Esophagus muscularis mucosa (tissue), 4 donors: ENCODE measurements around the gene PITPNM3. TPM values are rescaled to one million over a fixed set of nuclear protein-coding genes. Genes with fewer than 3 reads are reported as not detected.

Source experiments
- DNase-seq: peaks from one replicate; pipeline ENCODE4 v3.0.0-alpha.2; 2017; ENCODE audit errors: extremely low spot score
- H3K27ac ChIP-seq, 4 donors: fragments of 200-600 bp; sonication (generic); replicated peaks in 1 of 4; 1 replicate in 3 of 4; 2 replicates in 1 of 4; pipeline ENCODE4 v1.5.1; 2016 to 2019; ENCODE audit warnings: mild to moderate bottlenecking in 1 of 4
- H3K27me3 ChIP-seq, 4 donors: fragments of 200-600 bp; sonication (generic); one replicate each; pipeline versions ENCODE4 v1.5.1 to v1.6.0; 2016 to 2019
- H3K36me3 ChIP-seq, 4 donors: fragments of 200-600 bp; sonication (generic); one replicate each; pipeline ENCODE4 v1.5.1; 2016 to 2019
- H3K4me1 ChIP-seq, 4 donors: fragments of 200-600 bp; sonication (generic); one replicate each; pipeline ENCODE4 v1.5.1; 2016 to 2019
- H3K4me3 ChIP-seq, 4 donors: fragments of 200-600 bp; sonication (generic); 1 replicate in 2 of 4; 2 replicates in 2 of 4; pipeline ENCODE4 v1.5.1; 2016 to 2019; ENCODE audit warnings: mild to moderate bottlenecking in 4 of 4, moderate library complexity in 1 of 4
- H3K9me3 ChIP-seq, 4 donors: fragments of 200-600 bp; sonication (generic); 1 replicate in 3 of 4; 2 replicates in 1 of 4; pipeline ENCODE4 v1.5.1; 2016 to 2019
- CTCF ChIP-seq, 3 experiments: fragments of 200-600 bp in 2 of 3; fragments of 450-650 bp in 1 of 3; sonication (generic) in 2 of 3; IDR thresholded peaks; one replicate each; pipeline ENCODE4 v1.5.1; 2017 to 2019; ENCODE audit warnings: antibody characterized with exemption in 3 of 3, mild to moderate bottlenecking in 2 of 3, moderate library complexity in 1 of 3
- EP300 ChIP-seq: sonication (generic); formaldehyde crosslinking; IDR thresholded peaks from one replicate; pipeline ENCODE4 v1.6.1; 2017; ENCODE audit warnings: antibody characterized with exemption
- POLR2A ChIP-seq: fragments of 450-650 bp; IDR thresholded peaks from one replicate; pipeline ENCODE4 v1.6.1; 2017; ENCODE audit warnings: antibody characterized with exemption, moderate library complexity, mild to moderate bottlenecking, low read depth
- POLR2AphosphoS5 ChIP-seq, 2 donors: sonication (generic); formaldehyde crosslinking; IDR thresholded peaks; one replicate each; pipeline ENCODE4 v1.6.1; 2017; ENCODE audit warnings: antibody characterized with exemption in 2 of 2
- WGBS: methylation state at CpG from one replicate; pipeline ENCODE4 v1.1.5; 2018; 5-methylcytosine and 5-hydroxymethylcytosine counted together
- intact Hi-C: fragments of 100-400 bp; cut with DNase I; formaldehyde crosslinking; loops from one replicate; pipeline ENCODE4 v1.15.1; 2023
- total RNA-seq, 4 donors: library from RNA; depleted of rRNA; stranded (reverse); fragments of >200 nt; gene quantifications; one replicate each; pipeline versions ENCODE4 v1.1.0 to v1.2.1, GENCODE V29; 2016

The PITPNM3 gene
- total RNA-seq, 4 donors from 2014 or later, result 46.5 to 93.2 (median 68.9) TPM

DNA sequence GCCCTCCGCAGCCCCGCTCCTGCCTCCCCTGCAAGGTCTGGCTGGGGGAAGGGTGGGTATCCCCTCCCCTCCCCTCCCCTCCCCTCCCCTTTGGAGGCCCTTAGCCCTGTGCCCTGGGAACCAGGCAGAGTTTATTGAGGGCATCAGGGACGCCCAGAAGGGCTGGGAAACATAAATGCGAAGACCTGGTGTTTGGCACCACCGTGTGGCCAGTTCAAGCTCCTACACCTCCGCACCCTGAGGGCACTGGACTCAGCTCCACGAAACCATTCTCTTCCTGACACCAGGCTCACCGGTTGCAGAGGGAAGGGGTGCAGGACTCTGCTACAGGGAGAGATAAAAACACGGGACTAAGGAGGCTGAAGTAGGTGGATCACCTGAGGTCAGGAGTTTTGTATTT, 120.4 kb downstream of the PITPNM3 start:
- peaks cover 0 to 3% (median 0%) of the 10 kb centered on the region in 4 donors for H3K9me3 ChIP-seq
- no peaks in the 10 kb centered on the region for H3K36me3 ChIP-seq
- no peak overlapping the region for H3K4me3 ChIP-seq
- no peak for DNase-seq
- 19% methylated on average over 7 of the region's 9 CpGs for WGBS
- H3K27ac ChIP-seq, result no peak overlapping the region
- TF ChIP-seq POLR2AphosphoS5 (IDR thresholded peaks at IDR 0.05), result peak in 1 of 2 donors; percentile 14
- no peak for TF ChIP-seq POLR2A
- no peak for TF ChIP-seq EP300
- TF ChIP-seq CTCF (IDR thresholded peaks at IDR 0.05), result peak; percentile 70 to 85 (median 75)
- H3K4me1 ChIP-seq, result no peaks in the 10 kb centered on the region
- peaks cover 0 to 52% (median 0%) of the 10 kb centered on the region in 4 donors for H3K27me3 ChIP-seq
- intact Hi-C loops, result no loop called here

- TF ChIP-seq POLR2A (no peak), EP300 (no peak), CTCF (IDR thresholded peaks at IDR 0.05) (no peak), POLR2AphosphoS5 (IDR thresholded peaks at IDR 0.05) (no peak)
- WGBS, result 79% methylated on average over 8 of the region's 16 CpGs
- H3K9me3 ChIP-seq, result peaks cover 0 to 6% (median 0%) of the 10 kb centered on the region in 4 donors
- no peaks in the 10 kb centered on the region for H3K36me3 ChIP-seq
- H3K4me1 ChIP-seq, result no peaks in the 10 kb centered on the region
- H3K27me3 ChIP-seq, result peaks cover 0 to 50% (median 0%) of the 10 kb centered on the region in 4 donors
- intact Hi-C loops, result no loop called here
- H3K27ac ChIP-seq, result no peak within 1 kb of the TSS
- H3K4me3 ChIP-seq, result no peak within 1 kb of the TSS
- no peak for DNase-seq
Observed at GRCh38 chr17:6435051-6435450, 121.3 kb downstream of the PITPNM3 start, which contains the start of gene AIPL1. AIPL1 (minus strand) TSS chr17:6435121; CDS start chr17:6435104, 17 bp downstream.

GRCh38 chr17:6430769-6431168, 125.6 kb downstream of the PITPNM3 start:
- Histone ChIP-seq H3K4me1 (no peaks in the 10 kb centered on the region), H3K27me3 (peaks cover 0 to 30% (median 0%) of the 10 kb centered on the region in 4 donors), H3K9me3 (peaks cover 0 to 6% (median 0%) of the 10 kb centered on the region in 4 donors), H3K4me3 (no peak overlapping the region), H3K27ac (no peak overlapping the region), H3K36me3 (no peaks in the 10 kb centered on the region)
- intact Hi-C loops, result no loop called here
- TF ChIP-seq CTCF (IDR thresholded peaks at IDR 0.05) (peak in 1 of 3 experiments; percentile 11), POLR2AphosphoS5 (IDR thresholded peaks at IDR 0.05) (no peak), POLR2A (no peak), EP300 (no peak)
- no peak for DNase-seq

- TF ChIP-seq POLR2AphosphoS5 (IDR thresholded peaks at IDR 0.05) (no peak), CTCF (IDR thresholded peaks at IDR 0.05) (no peak), POLR2A (no peak), EP300 (no peak)
- 86% methylated on average over 6 of the region's 7 CpGs for WGBS
- peaks cover 0 to 6% (median 0%) of the 10 kb centered on the region in 4 donors for H3K9me3 ChIP-seq
- intact Hi-C loops, result no loop called here
- no peak overlapping the region for H3K4me3 ChIP-seq
- no peak for DNase-seq
- H3K36me3 ChIP-seq, result no peaks in the 10 kb centered on the region
- H3K27me3 ChIP-seq, result peaks cover 0 to 20% (median 0%) of the 10 kb centered on the region in 4 donors
- H3K4me1 ChIP-seq, result no peaks in the 10 kb centered on the region
- no peak overlapping the region for H3K27ac ChIP-seq
Observed at GRCh38 chr17:6429266-6429665, 127.1 kb downstream of the PITPNM3 start.
